CD14-positive monocyte (primary cell): ENCODE measurements around the gene NAP1L4. TPM values are rescaled to one million over a fixed set of nuclear protein-coding genes. Genes with fewer than 3 reads are reported as not detected.
A peak's percentile ranks its signal among the peaks of the same experiment; 100 is the strongest.

Experiments
- DNase-seq, 3 donors: peaks; one replicate each; pipeline ENCODE4 v3.0.0-alpha.2; 2011 to 2022
- H2AFZ ChIP-seq: 2 replicates; pipeline ENCODE4 v1.6.0; 2012; ENCODE audit warnings: mild to moderate bottlenecking, low read depth, low read length, inconsistent platforms; ENCODE audit not compliant: insufficient read depth, poor library complexity, severe bottlenecking
- H3K27ac ChIP-seq, 2 donors: 1 replicate in 1 of 2; 2 replicates in 1 of 2; pipeline ENCODE4 v1.5.1; 2012 to 2013; ENCODE audit warnings: low read length in 2 of 2, control low read depth in 1 of 2, inconsistent platforms in 1 of 2, low read depth in 1 of 2, mild to moderate bottlenecking in 1 of 2
- H3K27me3 ChIP-seq, 2 donors: one replicate each; pipeline versions ENCODE4 v1.6.0 to v1.6.1; 2011 to 2013; ENCODE audit warnings: low read length in 2 of 2; ENCODE audit not compliant: control insufficient read depth in 2 of 2, insufficient read depth in 2 of 2
- H3K36me3 ChIP-seq, 2 donors: replicated peaks in 1 of 2; 1 replicate in 1 of 2; 2 replicates in 1 of 2; pipeline versions ENCODE4 v1.5.1 to v1.6.1; 2012 to 2013; ENCODE audit warnings: low read length in 2 of 2, control low read depth in 1 of 2, inconsistent platforms in 1 of 2, mild to moderate bottlenecking in 1 of 2; ENCODE audit not compliant: insufficient read depth in 2 of 2, control insufficient read depth in 1 of 2
- H3K4me1 ChIP-seq, 2 donors: 1 replicate in 1 of 2; 2 replicates in 1 of 2; pipeline versions ENCODE4 v1.5.1 to v1.6.1; 2012 to 2013; ENCODE audit warnings: low read length in 2 of 2, control low read depth in 1 of 2, inconsistent platforms in 1 of 2, mild to moderate bottlenecking in 1 of 2, moderate library complexity in 1 of 2; ENCODE audit not compliant: insufficient read depth in 2 of 2, control insufficient read depth in 1 of 2
- H3K4me2 ChIP-seq: replicated peaks from 2 replicates; pipeline ENCODE3; 2012; ENCODE audit warnings: low read length, moderate library complexity, mild to moderate bottlenecking; ENCODE audit not compliant: poor library complexity, severe bottlenecking; ENCODE audit errors: extremely low read depth
- H3K4me3 ChIP-seq, 3 experiments: fragments of 200-600 bp in 1 of 3; sonication (generic) in 1 of 3; replicated peaks in 1 of 3; 1 replicate in 2 of 3; 2 replicates in 1 of 3; pipeline ENCODE4 v1.5.1; 2011 to 2013; ENCODE audit warnings: low read length in 3 of 3, mild to moderate bottlenecking in 3 of 3, control low read depth in 2 of 3, low read depth in 2 of 3, inconsistent platforms in 1 of 3, moderate library complexity in 1 of 3
- H3K79me2 ChIP-seq: 2 replicates; pipeline ENCODE4 v1.6.0; 2012; ENCODE audit warnings: mild to moderate bottlenecking, control low read depth, inconsistent platforms, low read length, moderate library complexity; ENCODE audit not compliant: insufficient read depth
- H3K9ac ChIP-seq: 2 replicates; pipeline ENCODE4 v1.6.0; 2017; ENCODE audit warnings: low read length, mild to moderate bottlenecking; ENCODE audit not compliant: insufficient read depth, poor library complexity, severe bottlenecking
- H3K9me3 ChIP-seq, 2 donors: replicated peaks in 1 of 2; 1 replicate in 1 of 2; 2 replicates in 1 of 2; pipeline versions ENCODE4 v1.5.1 to v1.6.1; 2012 to 2013; ENCODE audit warnings: low read length in 2 of 2, control low read depth in 1 of 2; ENCODE audit not compliant: control insufficient read depth in 1 of 2, insufficient read depth in 1 of 2
- H4K20me1 ChIP-seq: 2 replicates; pipeline ENCODE4 v1.6.0; 2012; ENCODE audit warnings: mild to moderate bottlenecking, low read length, control low read depth, moderate library complexity; ENCODE audit not compliant: insufficient read depth
- H3K27ac Mint-ChIP-seq, 7 donors: one replicate each; pipeline ENCODE4 v1.8.0; 2020; ENCODE audit warnings: mild to moderate bottlenecking in 7 of 7, mixed read lengths in 7 of 7, moderate library complexity in 6 of 7, inconsistent platforms in 2 of 7
- H3K27me3 Mint-ChIP-seq, 3 donors: one replicate each; pipeline ENCODE4 v1.8.0; 2021 to 2022; ENCODE audit warnings: low read depth in 3 of 3, mild to moderate bottlenecking in 3 of 3, mixed read lengths in 3 of 3, moderate library complexity in 3 of 3, inconsistent platforms in 1 of 3
- H3K36me3 Mint-ChIP-seq, 2 donors: one replicate each; pipeline ENCODE4 v1.8.0; 2020; ENCODE audit warnings: mixed read lengths in 2 of 2, inconsistent platforms in 1 of 2, mild to moderate bottlenecking in 1 of 2
- H3K4me1 Mint-ChIP-seq: one replicate; pipeline ENCODE4 v1.8.0; 2020; ENCODE audit warnings: mild to moderate bottlenecking, mixed read lengths
- H3K4me3 Mint-ChIP-seq, 2 donors: one replicate each; pipeline ENCODE4 v1.8.0; 2020; ENCODE audit warnings: mild to moderate bottlenecking in 2 of 2, mixed read lengths in 2 of 2, moderate library complexity in 1 of 2
- H3K9me3 Mint-ChIP-seq, 7 donors: one replicate each; pipeline ENCODE4 v1.8.0; 2020 to 2022; ENCODE audit warnings: mixed read lengths in 7 of 7, mild to moderate bottlenecking in 6 of 7, moderate library complexity in 6 of 7, inconsistent platforms in 2 of 7
- WGBS: methylation state at CpG from one replicate; pipeline ENCODE4 v1.1.5; 2013; ENCODE audit warnings: missing lambda C conversion rate; ENCODE audit not compliant: insufficient coverage; 5-methylcytosine and 5-hydroxymethylcytosine counted together
- intact Hi-C, 2 donors: fragments of 100-400 bp; cut with micrococcal nuclease; formaldehyde crosslinking; loops; one replicate each; pipeline versions ENCODE4 v1.15.0 to v1.15.1; 2023
- polyA plus RNA-seq, 3 donors: library from polyadenylated mRNA; depleted of rRNA in 1 of 3; unstranded in 2 of 3; stranded (reverse) in 1 of 3; fragments of 300-500 nt in 2 of 3; fragments of >200 nt in 1 of 3; fragmentation: Illumina TruSeq in 2 of 3; gene quantifications; 1 replicate in 2 of 3; 2 replicates in 1 of 3; pipeline ENCODE4 v1.2.3, GENCODE V29; 2012 to 2021
- TF ChIP-seq, protein P1 (sequence below): fragments of 200-600 bp; IDR thresholded peaks from one replicate; pipeline ENCODE4 v1.8.0; 2022; ENCODE audit warnings: antibody characterized with exemption, mild to moderate bottlenecking

The NAP1L4 gene
- polyA plus RNA-seq, 3 donors: 42.1 to 44.9 (median 44.9) TPM

DNA sequence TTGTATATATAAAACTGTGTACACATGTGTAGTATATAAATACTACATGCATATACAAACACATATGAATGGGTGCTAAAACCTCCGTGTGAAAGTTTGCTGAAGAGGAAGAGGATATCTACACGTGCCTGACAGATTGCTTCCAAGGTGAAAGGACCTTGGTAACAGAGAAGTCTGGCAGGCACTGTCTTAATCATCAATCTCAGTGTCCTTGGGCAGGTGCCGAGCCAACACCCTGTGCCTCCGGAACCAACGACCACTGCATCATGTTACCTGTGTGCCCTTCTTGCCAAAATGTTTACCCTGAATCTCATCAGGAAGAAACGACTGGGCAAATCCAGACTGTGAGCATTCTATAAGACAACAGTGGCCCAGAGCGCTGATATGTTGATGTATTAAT lies 15.0 kb downstream of the NAP1L4 start:
- peaks cover 2% of the 10 kb centered on the region for H3K4me1 Mint-ChIP-seq

DNA sequence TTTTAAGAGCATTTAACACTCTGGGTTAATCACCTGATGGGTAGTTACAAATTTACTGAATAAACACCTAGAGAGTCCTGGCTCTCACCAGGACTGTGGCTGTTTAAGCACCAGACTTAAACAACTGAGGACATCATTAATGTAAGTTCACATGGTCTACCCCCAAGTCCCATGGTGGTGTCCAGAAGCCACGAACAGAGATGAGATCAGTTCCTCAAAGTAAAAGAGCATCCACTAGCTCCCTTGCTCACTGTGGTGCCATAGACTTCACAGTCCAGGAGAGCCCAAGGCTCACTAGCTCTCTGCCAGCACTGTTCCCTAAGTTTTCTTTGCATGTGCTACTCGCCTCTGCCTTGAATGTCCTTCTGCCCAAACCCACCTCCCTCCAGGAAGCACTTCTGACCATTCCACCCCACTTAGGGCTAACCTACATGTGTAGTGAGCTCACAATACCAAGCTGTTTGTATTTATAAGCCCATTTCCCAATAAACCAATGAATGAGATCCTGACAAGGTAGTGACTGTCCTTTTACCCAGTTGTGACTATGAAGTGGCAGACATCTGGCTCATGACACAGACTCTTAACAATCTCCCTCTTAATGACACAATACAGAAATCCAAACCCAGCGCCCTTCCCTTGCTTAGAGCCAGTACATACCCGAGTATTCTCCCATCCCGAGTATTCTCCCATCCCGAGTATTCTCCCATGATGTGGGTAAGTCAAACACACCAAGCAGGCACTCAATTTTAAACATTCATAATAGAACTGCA lies 15.7 kb downstream of the NAP1L4 start:
- Histone ChIP-seq H2AFZ (no peak overlapping the region), H3K36me3 (peaks cover 75 to 87% of the 10 kb centered on the region in 2 donors), H3K4me3 (no peak overlapping the region), H4K20me1 (peaks cover 80% of the 10 kb centered on the region), H3K9ac (no peak overlapping the region), H3K4me2 (no peak overlapping the region), H3K27me3 (no peaks in the 10 kb centered on the region), H3K27ac (peak overlapping the region in 1 of 2 donors; percentile 46), H3K4me1 (no peaks in the 10 kb centered on the region), H3K79me2 (peaks cover 83% of the 10 kb centered on the region), H3K9me3 (no peaks in the 10 kb centered on the region)
- Mint-ChIP-seq H3K27ac (peak overlapping the region in 3 of 7 donors; percentile 3 to 31 (median 18)), H3K4me3 (no peak overlapping the region), H3K27me3 (no peaks in the 10 kb centered on the region), H3K9me3 (no peaks in the 10 kb centered on the region), H3K36me3 (peaks cover 68 to 78% of the 10 kb centered on the region in 2 donors), H3K4me1 (peaks cover 2% of the 10 kb centered on the region)
- DNase-seq: no peak
- TF ChIP-seq, protein P1, sequence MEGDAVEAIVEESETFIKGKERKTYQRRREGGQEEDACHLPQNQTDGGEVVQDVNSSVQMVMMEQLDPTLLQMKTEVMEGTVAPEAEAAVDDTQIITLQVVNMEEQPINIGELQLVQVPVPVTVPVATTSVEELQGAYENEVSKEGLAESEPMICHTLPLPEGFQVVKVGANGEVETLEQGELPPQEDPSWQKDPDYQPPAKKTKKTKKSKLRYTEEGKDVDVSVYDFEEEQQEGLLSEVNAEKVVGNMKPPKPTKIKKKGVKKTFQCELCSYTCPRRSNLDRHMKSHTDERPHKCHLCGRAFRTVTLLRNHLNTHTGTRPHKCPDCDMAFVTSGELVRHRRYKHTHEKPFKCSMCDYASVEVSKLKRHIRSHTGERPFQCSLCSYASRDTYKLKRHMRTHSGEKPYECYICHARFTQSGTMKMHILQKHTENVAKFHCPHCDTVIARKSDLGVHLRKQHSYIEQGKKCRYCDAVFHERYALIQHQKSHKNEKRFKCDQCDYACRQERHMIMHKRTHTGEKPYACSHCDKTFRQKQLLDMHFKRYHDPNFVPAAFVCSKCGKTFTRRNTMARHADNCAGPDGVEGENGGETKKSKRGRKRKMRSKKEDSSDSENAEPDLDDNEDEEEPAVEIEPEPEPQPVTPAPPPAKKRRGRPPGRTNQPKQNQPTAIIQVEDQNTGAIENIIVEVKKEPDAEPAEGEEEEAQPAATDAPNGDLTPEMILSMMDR: no peak
- intact Hi-C loops: loop anchor here in 1 of 2 donors (5.0 to 10.0 kb wide), 2 partner anchors 58 to 116 kb away; no protein-coding TSS in a partner anchor
- WGBS: 79% methylated on average over 5 of the region's 6 CpGs

More for the DNA sequence above, 15.0 kb downstream of the NAP1L4 start:
- Histone ChIP-seq H3K4me1 (no peaks in the 10 kb centered on the region), H3K4me2 (no peak overlapping the region), H3K79me2 (peaks cover 89% of the 10 kb centered on the region), H3K27ac (no peak overlapping the region), H3K36me3 (peaks cover 68 to 81% of the 10 kb centered on the region in 2 donors), H4K20me1 (peaks cover 86% of the 10 kb centered on the region), H3K9me3 (no peaks in the 10 kb centered on the region), H3K27me3 (no peaks in the 10 kb centered on the region), H2AFZ (no peak overlapping the region), H3K9ac (no peak overlapping the region), H3K4me3 (no peak overlapping the region)
- H3K27ac Mint-ChIP-seq: peak overlapping the region in 1 of 7 donors; percentile 4
- H3K9me3 Mint-ChIP-seq: no peaks in the 10 kb centered on the region
- whole genome bisulfite sequencing: 100% methylated on average over 1 of the region's 7 CpGs
- no peak for DNase-seq
- no peaks in the 10 kb centered on the region for H3K27me3 Mint-ChIP-seq
- TF ChIP-seq, protein P1: no peak
- intact Hi-C loops: loop anchor here in 1 of 2 donors (5.0 to 10.0 kb wide), 2 partner anchors 58 to 115 kb away; no protein-coding TSS in a partner anchor
- peaks cover 63 to 72% of the 10 kb centered on the region in 2 donors for H3K36me3 Mint-ChIP-seq
- no peak overlapping the region for H3K4me3 Mint-ChIP-seq
